ENCODE results near the gene PLLP. TPM values are rescaled to one million over a fixed set of nuclear protein-coding genes. Genes with fewer than 3 reads are reported as not detected.
"Not testable (repeated sequence)": the region's sequence is repeated elsewhere in the genome, so short reads cannot be mapped to it uniquely, and the experiment has no call there.

PLLP gene
- total RNA-seq, 2 donors from 2014 or later = 3.1 to 8.6 TPM

- no peak for TF ChIP-seq CTCF (IDR thresholded peaks at IDR 0.05)
- Histone ChIP-seq H3K4me1 (ENCODE audit: control insufficient read depth in 1 of 2, low read depth in 2 of 2) (no peaks in the 10 kb centered on the region), H3K36me3 (no peaks in the 10 kb centered on the region), H3K9me3 (no peaks in the 10 kb centered on the region), H3K27me3 (replicated peaks; ENCODE audit: insufficient read depth) (peaks cover 1% of the 10 kb centered on the region), H3K4me3 (no peak overlapping the region), H3K27ac (no peak overlapping the region)
- DNase-seq (ENCODE audit: low spot score) (no peak), ATAC-seq (ENCODE audit: insufficient number of reproducible peaks, low FRiP score, low read depth) (no peak)
Observed at GRCh38 chr16:57278494-57278893, 6.0 kb downstream of the PLLP start.

- Histone ChIP-seq H3K9me3 (no peaks in the 10 kb centered on the region), H3K36me3 (no peaks in the 10 kb centered on the region), H3K27me3 (replicated peaks; ENCODE audit: insufficient read depth) (no peaks in the 10 kb centered on the region), H3K4me1 (ENCODE audit: control insufficient read depth in 1 of 2, low read depth in 2 of 2) (no peaks in the 10 kb centered on the region), H3K4me3 (no peak overlapping the region), H3K27ac (no peak overlapping the region)
- no peak for ATAC-seq (ENCODE audit: insufficient number of reproducible peaks, low FRiP score, low read depth)
- no peak for TF ChIP-seq CTCF (IDR thresholded peaks at IDR 0.05)
- no peak for DNase-seq (ENCODE audit: low spot score)
Observed at GRCh38 chr16:57277586-57277985, 6.9 kb downstream of the PLLP start.

GRCh38 chr16:57276596-57276995, 7.9 kb downstream of the PLLP start:
- DNase-seq (ENCODE audit: low spot score) = no peak
- Histone ChIP-seq H3K4me3 (no peak overlapping the region), H3K4me1 (ENCODE audit: control insufficient read depth in 1 of 2, low read depth in 2 of 2) (no peaks in the 10 kb centered on the region), H3K36me3 (no peaks in the 10 kb centered on the region), H3K9me3 (no peaks in the 10 kb centered on the region), H3K27ac (no peak overlapping the region), H3K27me3 (replicated peaks; ENCODE audit: insufficient read depth) (no peaks in the 10 kb centered on the region)
- no peak for ATAC-seq (ENCODE audit: insufficient number of reproducible peaks, low FRiP score, low read depth)
- TF ChIP-seq CTCF (IDR thresholded peaks at IDR 0.05) = no peak

GRCh38 chr16:57275946-57276345, 8.5 kb downstream of the PLLP start:
- H3K4me3 ChIP-seq; H3K27ac ChIP-seq; DNase-seq (ENCODE audit: low spot score); H3K9me3 ChIP-seq; ATAC-seq (ENCODE audit: insufficient number of reproducible peaks, low FRiP score, low read depth); H3K36me3 ChIP-seq; H3K27me3 ChIP-seq (replicated peaks; ENCODE audit: insufficient read depth); H3K4me1 ChIP-seq (ENCODE audit: control insufficient read depth in 1 of 2, low read depth in 2 of 2): not testable (repeated sequence)

- Histone ChIP-seq H3K4me1 (ENCODE audit: control insufficient read depth in 1 of 2, low read depth in 2 of 2) (no peaks in the 10 kb centered on the region), H3K4me3 (no peak overlapping the region), H3K27me3 (replicated peaks; ENCODE audit: insufficient read depth) (no peaks in the 10 kb centered on the region), H3K9me3 (no peaks in the 10 kb centered on the region), H3K36me3 (no peaks in the 10 kb centered on the region), H3K27ac (no peak overlapping the region)
- DNase-seq (ENCODE audit: low spot score) (no peak), ATAC-seq (ENCODE audit: insufficient number of reproducible peaks, low FRiP score, low read depth) (no peak)
- TF ChIP-seq CTCF (IDR thresholded peaks at IDR 0.05) = no peak
Observed at GRCh38 chr16:57273826-57274225, 10.6 kb downstream of the PLLP start.

- ATAC-seq (ENCODE audit: insufficient number of reproducible peaks, low FRiP score, low read depth) (no peak), DNase-seq (ENCODE audit: low spot score) (no peak)
- no peak overlapping the region for H3K27ac ChIP-seq
- no peaks in the 10 kb centered on the region for H3K9me3 ChIP-seq
- H3K4me3 ChIP-seq = no peak overlapping the region
- no peaks in the 10 kb centered on the region for H3K4me1 ChIP-seq (ENCODE audit: control insufficient read depth in 1 of 2, low read depth in 2 of 2)
- no peaks in the 10 kb centered on the region for H3K36me3 ChIP-seq
- no peak for TF ChIP-seq CTCF (IDR thresholded peaks at IDR 0.05)
- no peaks in the 10 kb centered on the region for H3K27me3 ChIP-seq (replicated peaks; ENCODE audit: insufficient read depth)
Observed at GRCh38 chr16:57273359-57273758, 11.1 kb downstream of the PLLP start.

Data from thoracic aorta (tissue), 2 donors.